Spleen (tissue), 11 donors: ENCODE data around the gene CCL22. TPM values are rescaled to one million over a fixed set of nuclear protein-coding genes. Genes with fewer than 3 reads are reported as not detected.

Experiments
- DNase-seq: peaks from one replicate; pipeline ENCODE4 v3.0.0-alpha.2; 2020
- H3K27ac ChIP-seq, 8 donors: fragments of 200-600 bp; sonication (generic) in 7 of 8; 1 replicate in 4 of 8; 2 replicates in 4 of 8; pipeline versions ENCODE4 v1.5.0 to v1.8.0; 2016 to 2021; ENCODE audit warnings: inconsistent platforms in 4 of 8, mild to moderate bottlenecking in 4 of 8, moderate library complexity in 1 of 8
- H3K27me3 ChIP-seq, 7 donors: fragments of 200-600 bp; sonication (generic) in 6 of 7; replicated peaks in 1 of 7; 1 replicate in 4 of 7; 2 replicates in 3 of 7; pipeline versions ENCODE4 v1.5.0 to v1.8.0; 2016 to 2021; ENCODE audit warnings: inconsistent platforms in 3 of 7, mild to moderate bottlenecking in 1 of 7
- H3K36me3 ChIP-seq, 6 donors: fragments of 200-600 bp; sonication (generic) in 5 of 6; 1 replicate in 4 of 6; 2 replicates in 2 of 6; pipeline versions ENCODE4 v1.5.0 to v1.8.0; 2016 to 2021; ENCODE audit warnings: inconsistent platforms in 2 of 6
- H3K4me1 ChIP-seq, 6 donors: fragments of 200-600 bp; sonication (generic) in 5 of 6; 1 replicate in 3 of 6; 2 replicates in 3 of 6; pipeline versions ENCODE4 v1.5.0 to v1.8.0; 2016 to 2021; ENCODE audit warnings: inconsistent platforms in 3 of 6
- H3K4me3 ChIP-seq, 8 donors: fragments of 200-600 bp; sonication (generic) in 7 of 8; 1 replicate in 4 of 8; 2 replicates in 4 of 8; pipeline versions ENCODE4 v1.5.0 to v1.8.0; 2016 to 2021; ENCODE audit warnings: inconsistent platforms in 4 of 8, mild to moderate bottlenecking in 4 of 8, moderate library complexity in 2 of 8
- H3K9me3 ChIP-seq, 8 donors: fragments of 200-600 bp; sonication (generic) in 7 of 8; 1 replicate in 4 of 8; 2 replicates in 4 of 8; pipeline versions ENCODE4 v1.5.0 to v1.8.0; 2016 to 2021; ENCODE audit warnings: inconsistent platforms in 4 of 8
- CTCF ChIP-seq, 11 experiments: fragments of 200-600 bp in 7 of 11; fragments of 450-650 bp in 4 of 11; sonication (generic) in 4 of 11; IDR thresholded peaks in 8 of 11; conservative IDR thresholded peaks in 3 of 11; 1 replicate in 7 of 11; 2 replicates in 4 of 11; pipeline versions ENCODE4 v1.4.0 to v1.8.0; 2016 to 2021; ENCODE audit warnings: antibody characterized with exemption in 11 of 11, inconsistent platforms in 4 of 11, mild to moderate bottlenecking in 1 of 11
- POLR2A ChIP-seq, 3 donors: fragments of 450-650 bp; IDR thresholded peaks; one replicate each; pipeline ENCODE4 v1.5.1; 2017; ENCODE audit warnings: antibody characterized with exemption in 3 of 3, mild to moderate bottlenecking in 1 of 3
- POLR2AphosphoS5 ChIP-seq, 3 donors: sonication (generic); formaldehyde crosslinking; IDR thresholded peaks; one replicate each; pipeline ENCODE4 v1.5.1; 2017; ENCODE audit warnings: antibody characterized with exemption in 3 of 3
- WGBS, 5 donors: extraction: QIAGEN DNeasy Blood & Tissue Kit in 3 of 5; methylation state at CpG; one replicate each; pipeline versions ENCODE4 v1.1.5 to v1.1.7; 2013 to 2018; 5-methylcytosine and 5-hydroxymethylcytosine counted together
- intact Hi-C: fragments of 100-400 bp; cut with DNase I; formaldehyde crosslinking; loops from one replicate; pipeline ENCODE4 v1.15.0; 2023; ENCODE audit warnings: low total_unique reads
- polyA plus RNA-seq, 3 donors: library from polyadenylated mRNA; stranded (reverse); fragments of 200-250 nt; gene quantifications; one replicate each; pipeline ENCODE4 v1.2.1, GENCODE V29; 2013
- total RNA-seq, 7 donors: library from RNA; depleted of rRNA in 3 of 7; stranded (reverse); fragments of >200 nt in 3 of 7; fragmentation: NEBNext Ultra II Directional in 4 of 7; extraction: Animal tissue kit (Norgen Biotek cat#: 25700) in 4 of 7; gene quantifications; one replicate each; pipeline versions ENCODE4 v1.1.0 to v1.2.1, GENCODE V29; 2016 to 2021
- donor health status: healthy with polysubstance abuse.
- donor health status: DM: no; HTN: no; CAD: no; lungs with moderate emphysema.
- donor health status: DM: no; HTN: no; CAD: no.
- donor health status: Bipolar disorder and iron deficiency.
- donor health status: healthy.
- donor health status: DM: no; HTN: no; CAD: no.
- donor health status: DM: yes; HTN: yes; CAD: no.

CCL22 gene
- total and polyA plus RNA-seq, 10 donors = 0.51 to 6.9 (median 1.7) TPM

- intact Hi-C loops = no loop called here
- Histone ChIP-seq H3K27ac (no peak overlapping the region), H3K9me3 (no peaks in the 10 kb centered on the region), H3K27me3 (peaks cover 0 to 39% (median 0%) of the 10 kb centered on the region in 7 donors), H3K36me3 (no peaks in the 10 kb centered on the region), H3K4me1 (peaks cover 0 to 20% (median 10%) of the 10 kb centered on the region in 6 donors), H3K4me3 (no peak overlapping the region)
- TF ChIP-seq POLR2A (IDR thresholded peaks at IDR 0.05) (no peak), POLR2AphosphoS5 (IDR thresholded peaks at IDR 0.05) (no peak), CTCF (IDR thresholded peaks at IDR 0.05 in 8 of 11, conservative IDR thresholded peaks at IDR 0.05 in 3 of 11) (no peak)
- WGBS, 5 donors = 83 to 97% (median 88%) methylated on average over 6 of the region's 6 CpGs
- DNase-seq = no peak
Measured at GRCh38 chr16:57347858-57348257, 10.7 kb upstream of the CCL22 start.

GRCh38 chr16:57348327-57348726, 10.3 kb upstream of the CCL22 start:
- no peak for DNase-seq

GRCh38 chr16:57349212-57350031, 9.2 kb upstream of the CCL22 start:
- H3K27ac ChIP-seq = no peak overlapping the region
- H3K9me3 ChIP-seq = no peaks in the 10 kb centered on the region
- WGBS, 5 donors = 15 to 26% (median 17%) methylated on average over 14 of the region's 14 CpGs
- H3K27me3 ChIP-seq = peaks cover 0 to 35% (median 0%) of the 10 kb centered on the region in 7 donors
- H3K4me1 ChIP-seq = peaks cover 0 to 20% (median 10%) of the 10 kb centered on the region in 6 donors
- no peaks in the 10 kb centered on the region for H3K36me3 ChIP-seq
- intact Hi-C loops = no loop called here
- no peak overlapping the region for H3K4me3 ChIP-seq
- no peak for TF ChIP-seq POLR2AphosphoS5 (IDR thresholded peaks at IDR 0.05)
- no peak for TF ChIP-seq POLR2A (IDR thresholded peaks at IDR 0.05)
- peak; percentile 84 for DNase-seq

More at GRCh38 chr16:57348327-57348726, 10.3 kb upstream of the CCL22 start:
- intact Hi-C loops = no loop called here
- peaks cover 0 to 39% (median 0%) of the 10 kb centered on the region in 7 donors for H3K27me3 ChIP-seq
- H3K27ac ChIP-seq = no peak overlapping the region
- no peaks in the 10 kb centered on the region for H3K36me3 ChIP-seq
- WGBS, 5 donors = 71 to 100% (median 94%) methylated on average over 2 of the region's 2 CpGs
- TF ChIP-seq POLR2AphosphoS5 (IDR thresholded peaks at IDR 0.05) (no peak), POLR2A (IDR thresholded peaks at IDR 0.05) (no peak), CTCF (IDR thresholded peaks at IDR 0.05 in 8 of 11, conservative IDR thresholded peaks at IDR 0.05 in 3 of 11) (no peak)
- H3K4me1 ChIP-seq = peaks cover 0 to 20% (median 10%) of the 10 kb centered on the region in 6 donors
- H3K4me3 ChIP-seq = no peak overlapping the region
- H3K9me3 ChIP-seq = no peaks in the 10 kb centered on the region

GRCh38 chr16:57352636-57353047, 5.9 kb upstream of the CCL22 start:
- Histone ChIP-seq H3K4me1 (peaks cover 0 to 20% (median 11%) of the 10 kb centered on the region in 6 donors), H3K27ac (no peak overlapping the region), H3K9me3 (no peaks in the 10 kb centered on the region), H3K27me3 (peaks cover 0 to 33% (median 0%) of the 10 kb centered on the region in 7 donors), H3K36me3 (no peaks in the 10 kb centered on the region), H3K4me3 (no peak overlapping the region)
- WGBS, 5 donors = 50 to 65% (median 63%) methylated on average over 5 to 6 of the region's 6 CpGs
- DNase-seq = no peak
- intact Hi-C loops = no loop called here
- TF ChIP-seq CTCF (IDR thresholded peaks at IDR 0.05 in 8 of 11, conservative IDR thresholded peaks at IDR 0.05 in 3 of 11) = no peak
